GM23248 (cell line): ENCODE data around the gene KCNQ2. TPM values are rescaled to one million over a fixed set of nuclear protein-coding genes. Genes with fewer than 3 reads are reported as not detected.

Source experiments
- DNase-seq: peaks from one replicate; pipeline ENCODE4 v3.0.0-alpha.2; 2015
- H2AFZ ChIP-seq: fragments of 200-600 bp; sonication (generic); 2 replicates; pipeline ENCODE4 v1.6.1; 2016; ENCODE audit warnings: antibody characterized with exemption
- H3F3A ChIP-seq: fragments of 200-600 bp; sonication (generic); 2 replicates; pipeline ENCODE4 v1.6.1; 2016; ENCODE audit warnings: mild to moderate bottlenecking, antibody characterized with exemption, mixed run types; ENCODE audit not compliant: insufficient read depth
- H3K27ac ChIP-seq: fragments of 200-600 bp; sonication (generic); 2 replicates; pipeline ENCODE4 v1.5.1; 2016; ENCODE audit warnings: mild to moderate bottlenecking
- H3K27me3 ChIP-seq: fragments of 200-600 bp; sonication (generic); replicated peaks from 2 replicates; pipeline ENCODE4 v1.6.1; 2016; ENCODE audit warnings: mild to moderate bottlenecking; ENCODE audit not compliant: insufficient read depth
- H3K36me3 ChIP-seq: fragments of 200-600 bp; sonication (generic); 2 replicates; pipeline ENCODE4 v1.6.1; 2016; ENCODE audit warnings: low read depth, mild to moderate bottlenecking
- H3K4me1 ChIP-seq: fragments of 200-600 bp; sonication (generic); 2 replicates; pipeline ENCODE4 v1.6.1; 2016; ENCODE audit warnings: mild to moderate bottlenecking; ENCODE audit not compliant: insufficient read depth
- H3K4me2 ChIP-seq: fragments of 200-600 bp; sonication (generic); one replicate; pipeline ENCODE4 v1.6.1; 2016; ENCODE audit warnings: mild to moderate bottlenecking; ENCODE audit not compliant: unreplicated experiment
- H3K4me3 ChIP-seq: fragments of 200-600 bp; sonication (generic); 2 replicates; pipeline ENCODE4 v1.5.1; 2016; ENCODE audit warnings: mild to moderate bottlenecking
- H3K79me2 ChIP-seq: fragments of 200-600 bp; sonication (generic); 2 replicates; pipeline ENCODE4 v1.6.1; 2016; ENCODE audit warnings: mild to moderate bottlenecking; ENCODE audit not compliant: insufficient read depth
- H3K9ac ChIP-seq: fragments of 200-600 bp; sonication (generic); 2 replicates; pipeline ENCODE4 v1.6.1; 2016; ENCODE audit warnings: mild to moderate bottlenecking
- H3K9me2 ChIP-seq: fragments of 200-600 bp; sonication (generic); 2 replicates; pipeline ENCODE4 v1.6.1; 2016; ENCODE audit warnings: mixed run types, mild to moderate bottlenecking, moderate library complexity; ENCODE audit not compliant: insufficient read depth
- H3K9me3 ChIP-seq: fragments of 200-600 bp; sonication (generic); one replicate; pipeline ENCODE4 v1.6.1; 2017; ENCODE audit warnings: low read depth
- H4K20me1 ChIP-seq: fragments of 200-600 bp; sonication (generic); 2 replicates; pipeline ENCODE4 v1.6.0; 2016; ENCODE audit not compliant: insufficient read depth
- EZH2 ChIP-seq: fragments of 200-600 bp; sonication (generic); IDR thresholded peaks from 2 replicates; pipeline ENCODE4 v1.6.1; 2018; ENCODE audit warnings: antibody characterized with exemption, mild to moderate bottlenecking; ENCODE audit not compliant: insufficient read depth, poor library complexity, severe bottlenecking
- EZH2phosphoT487 ChIP-seq: fragments of 200-600 bp; sonication (generic); IDR thresholded peaks from 2 replicates; pipeline ENCODE4 v1.6.1; 2018; ENCODE audit warnings: antibody characterized with exemption, moderate library complexity, mild to moderate bottlenecking, low read depth; ENCODE audit not compliant: insufficient read depth
- WGBS, 2 experiments: methylation state at CpG; one replicate each; pipeline ENCODE4 v1.1.6; 2015 to 2017; ENCODE audit warnings: low lambda C conversion rate in 2 of 2, low coverage in 1 of 2; ENCODE audit errors: missing lambda C conversion rate in 2 of 2; 5-methylcytosine and 5-hydroxymethylcytosine counted together
- in situ Hi-C: fragments of 300-500 bp; cut with MboI; formaldehyde crosslinking; loops from 2 replicates; pipeline ENCODE4 v1.15.0; 2020
- polyA plus RNA-seq: library from polyadenylated mRNA; unstranded; fragments of >200 nt; fragmentation: Nextera tagmentation; extraction: Ambion mirVana; gene quantifications from 2 replicates; pipeline ENCODE4 v1.2.1, GENCODE V29; 2016
- total RNA-seq: library from RNA; depleted of rRNA; stranded (reverse); fragments of >200 nt; shearing (Covaris generic); gene quantifications from 2 replicates; pipeline ENCODE4 v1.2.3, GENCODE V29; 2014

The KCNQ2 gene
- total and polyA plus RNA-seq, 2 experiments from 2014 or later, result 0.38 TPM; not detected in 1

- H3K4me3 ChIP-seq, result no peak overlapping the region
- in situ Hi-C loops, result no loop called here
- TF ChIP-seq EZH2 (no peak), EZH2phosphoT487 (no peak)
These were observed 28.7 kb downstream of the KCNQ2 start for GRCh38 chr20:63443606-63444395.

GRCh38 chr20:63442100-63442493, 30.4 kb downstream of the KCNQ2 start:
- no peak for TF ChIP-seq EZH2phosphoT487
- TF ChIP-seq EZH2, result no peak
- Histone ChIP-seq H3K4me1 (no peaks in the 10 kb centered on the region), H3K4me2 (no peak overlapping the region), H3K9ac (no peak overlapping the region), H4K20me1 (no peaks in the 10 kb centered on the region), H3K9me2 (no peaks in the 10 kb centered on the region), H3K79me2 (no peaks in the 10 kb centered on the region), H3F3A (no peaks in the 10 kb centered on the region), H3K27ac (no peak overlapping the region), H3K9me3 (no peaks in the 10 kb centered on the region), H3K4me3 (no peak overlapping the region), H3K36me3 (no peaks in the 10 kb centered on the region), H3K27me3 (peaks cover 7% of the 10 kb centered on the region), H2AFZ (no peak overlapping the region)
- in situ Hi-C loops, result no loop called here
- peak; percentile 66 for DNase-seq
- WGBS, 2 experiments, result 48 to 53% methylated on average over 7 to 11 of the region's 11 CpGs

More at GRCh38 chr20:63443606-63444395, 28.7 kb downstream of the KCNQ2 start:
- no peaks in the 10 kb centered on the region for H3K4me1 ChIP-seq
- no peak overlapping the region for H3K4me2 ChIP-seq
- no peaks in the 10 kb centered on the region for H3K9me2 ChIP-seq
- no peaks in the 10 kb centered on the region for H3K79me2 ChIP-seq
- H3K9ac ChIP-seq, result no peak overlapping the region
- WGBS, 2 experiments, result 75 to 78% methylated on average over 25 of the region's 25 CpGs
- no peak overlapping the region for H2AFZ ChIP-seq
- H3F3A ChIP-seq, result no peaks in the 10 kb centered on the region
- DNase-seq, result no peak
- no peaks in the 10 kb centered on the region for H4K20me1 ChIP-seq
- peaks cover 17% of the 10 kb centered on the region; the same call in 1 of the 2 replicates for H3K27me3 ChIP-seq
- no peaks in the 10 kb centered on the region for H3K9me3 ChIP-seq
- H3K36me3 ChIP-seq, result no peaks in the 10 kb centered on the region
- H3K27ac ChIP-seq, result no peak overlapping the region

GRCh38 chr20:63441136-63442099, 31.0 kb downstream of the KCNQ2 start:
- H3K4me3 ChIP-seq, result no peak overlapping the region
- DNase-seq, result no peak
- H3K27ac ChIP-seq, result no peak overlapping the region
- H3F3A ChIP-seq, result no peaks in the 10 kb centered on the region
- TF ChIP-seq EZH2 (no peak), EZH2phosphoT487 (no peak)
- H3K9me2 ChIP-seq, result no peaks in the 10 kb centered on the region
- H3K79me2 ChIP-seq, result no peaks in the 10 kb centered on the region
- no peaks in the 10 kb centered on the region for H3K36me3 ChIP-seq
- no peaks in the 10 kb centered on the region for H4K20me1 ChIP-seq
- H3K4me1 ChIP-seq, result no peaks in the 10 kb centered on the region
- 40 to 45% methylated on average over 20 to 22 of the region's 22 CpGs for WGBS, 2 experiments
- H3K9ac ChIP-seq, result no peak overlapping the region
- H3K4me2 ChIP-seq, result no peak overlapping the region
- in situ Hi-C loops, result no loop called here
- no peaks in the 10 kb centered on the region for H3K9me3 ChIP-seq
- H3K27me3 ChIP-seq, result peaks cover 8% of the 10 kb centered on the region
- H2AFZ ChIP-seq, result no peak overlapping the region

GRCh38 chr20:63440366-63440955, 32.0 kb downstream of the KCNQ2 start:
- no peaks in the 10 kb centered on the region for H3K36me3 ChIP-seq
- H3K9me2 ChIP-seq, result no peaks in the 10 kb centered on the region
- no peaks in the 10 kb centered on the region for H4K20me1 ChIP-seq
- in situ Hi-C loops, result no loop called here
- no peaks in the 10 kb centered on the region for H3K9me3 ChIP-seq
- 71 to 74% methylated on average over 21 to 25 of the region's 26 CpGs for WGBS, 2 experiments
- no peak overlapping the region for H3K27ac ChIP-seq
- no peak overlapping the region for H3K9ac ChIP-seq
- H3K4me1 ChIP-seq, result no peaks in the 10 kb centered on the region
- TF ChIP-seq EZH2phosphoT487 (no peak), EZH2 (no peak)
- peaks cover 16% of the 10 kb centered on the region for H3K27me3 ChIP-seq
- no peaks in the 10 kb centered on the region for H3K79me2 ChIP-seq
- no peaks in the 10 kb centered on the region for H3F3A ChIP-seq
- no peak overlapping the region for H2AFZ ChIP-seq
- DNase-seq, result no peak
- H3K4me3 ChIP-seq, result no peak overlapping the region
- no peak overlapping the region for H3K4me2 ChIP-seq
